NB4 (cell line): ENCODE results near the gene NPFF.

Experiments used
- DNase-seq: peaks from one replicate; pipeline ENCODE4 v3.0.0; 2010; ENCODE audit warnings: low read depth
- H3K4me3 ChIP-seq: one replicate; pipeline ENCODE4 v1.5.1; 2011; ENCODE audit warnings: mild to moderate bottlenecking, low read depth, low read length, moderate library complexity
- MYC ChIP-seq: IDR thresholded peaks from 2 replicates; pipeline ENCODE4 v1.6.1; 2011; ENCODE audit warnings: low read depth, low read length
- POLR2A ChIP-seq: IDR thresholded peaks from 2 replicates; pipeline ENCODE4 v1.6.1; 2011; ENCODE audit warnings: mild to moderate bottlenecking; ENCODE audit not compliant: insufficient read length; ENCODE audit errors: extremely low read depth
- TF ChIP-seq, protein P1 (sequence below): IDR thresholded peaks from one replicate; pipeline ENCODE4 v1.5.1; 2012; ENCODE audit warnings: low read depth, low read length
- TF ChIP-seq, protein P2 (sequence below): IDR thresholded peaks from 2 replicates; pipeline ENCODE4 v1.6.1; 2011; ENCODE audit warnings: low read depth, low read length

NPFF gene

DNA sequence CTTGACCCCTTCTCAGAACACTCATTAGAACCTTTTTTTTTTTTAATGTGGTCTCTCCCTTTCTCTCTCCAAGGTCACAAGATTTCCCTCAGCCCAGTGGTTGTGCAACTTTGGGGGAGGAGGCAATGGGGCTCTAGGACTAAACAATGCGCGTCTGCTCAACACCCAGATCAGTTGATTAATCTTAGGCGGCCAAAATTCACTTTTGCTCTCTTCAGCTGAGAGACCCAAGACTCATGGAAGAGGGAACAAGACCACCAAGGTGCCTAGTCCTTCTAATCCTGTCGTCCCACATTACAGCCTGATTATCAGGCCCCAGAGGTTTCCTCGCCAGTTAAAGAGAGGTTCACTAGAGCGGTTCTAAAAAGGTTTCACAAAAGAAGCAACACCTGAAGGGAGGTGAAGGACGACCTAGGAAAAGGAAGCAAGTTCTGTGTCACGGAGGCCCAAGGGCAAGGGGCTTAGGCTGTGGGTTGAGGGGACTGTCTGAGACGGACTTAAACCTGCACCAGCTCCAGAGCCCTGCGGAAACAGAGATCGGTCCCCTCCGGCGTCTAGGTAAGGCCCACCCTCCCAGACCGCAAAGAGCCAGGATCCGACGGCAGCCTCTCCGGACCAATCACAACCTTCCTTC is 7.0 kb downstream of the NPFF start:
- DNase-seq = peak; percentile 86

DNA sequence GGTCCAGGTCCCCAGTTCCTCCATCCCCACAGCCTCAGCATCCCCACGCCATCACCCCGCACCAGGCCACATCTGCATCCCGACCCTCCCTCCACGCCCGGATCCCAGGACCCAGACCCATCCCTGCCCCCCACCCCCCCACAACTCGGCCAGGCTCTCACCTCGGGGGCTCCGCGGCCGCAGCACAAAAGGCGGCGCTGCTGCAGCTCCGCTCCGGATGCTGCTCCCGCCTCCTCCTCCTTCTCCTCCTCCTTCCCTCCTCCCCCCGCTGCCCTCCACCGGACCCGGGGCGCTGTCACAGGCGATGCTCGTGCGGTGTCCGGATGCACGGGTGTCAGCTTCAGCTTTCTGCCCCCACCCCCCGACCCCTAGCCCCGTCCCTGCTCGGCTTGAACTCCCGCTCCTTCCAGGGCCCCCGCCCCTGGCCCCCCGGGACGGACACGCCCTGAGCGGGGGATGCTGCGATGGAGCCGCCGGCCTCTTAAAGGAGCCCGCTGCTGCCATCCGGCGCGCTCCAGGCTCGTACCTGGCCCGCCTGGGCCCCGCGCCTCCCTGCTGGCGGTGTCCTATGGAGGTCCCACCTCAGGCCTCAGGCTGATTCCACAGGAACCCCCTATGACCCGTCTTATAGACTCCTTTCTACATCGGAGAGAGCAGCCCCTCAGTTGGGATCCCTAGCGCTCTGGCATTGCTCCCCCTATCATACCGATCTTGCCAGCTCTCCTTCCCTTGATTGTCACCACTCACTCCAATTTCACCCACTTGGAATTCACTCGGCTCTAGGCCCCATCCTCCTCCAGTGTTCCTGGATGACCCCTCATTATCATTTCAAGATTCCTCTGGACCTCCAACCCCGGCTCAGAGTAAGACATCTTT is 7.8 kb downstream of the NPFF start, which contains the start of gene MAP3K12:
TSS of gene MAP3K12 (minus strand) at position 193 of the 876 bp plus-strand sequence. CDS start 12,067 bp downstream, outside the sequence.
- peak; percentile 66 for DNase-seq
- H3K4me3 ChIP-seq = peak within 1 kb of the TSS; percentile 80
- TF ChIP-seq POLR2A (no peak), MYC (no peak)
- TF ChIP-seq, protein P1, sequence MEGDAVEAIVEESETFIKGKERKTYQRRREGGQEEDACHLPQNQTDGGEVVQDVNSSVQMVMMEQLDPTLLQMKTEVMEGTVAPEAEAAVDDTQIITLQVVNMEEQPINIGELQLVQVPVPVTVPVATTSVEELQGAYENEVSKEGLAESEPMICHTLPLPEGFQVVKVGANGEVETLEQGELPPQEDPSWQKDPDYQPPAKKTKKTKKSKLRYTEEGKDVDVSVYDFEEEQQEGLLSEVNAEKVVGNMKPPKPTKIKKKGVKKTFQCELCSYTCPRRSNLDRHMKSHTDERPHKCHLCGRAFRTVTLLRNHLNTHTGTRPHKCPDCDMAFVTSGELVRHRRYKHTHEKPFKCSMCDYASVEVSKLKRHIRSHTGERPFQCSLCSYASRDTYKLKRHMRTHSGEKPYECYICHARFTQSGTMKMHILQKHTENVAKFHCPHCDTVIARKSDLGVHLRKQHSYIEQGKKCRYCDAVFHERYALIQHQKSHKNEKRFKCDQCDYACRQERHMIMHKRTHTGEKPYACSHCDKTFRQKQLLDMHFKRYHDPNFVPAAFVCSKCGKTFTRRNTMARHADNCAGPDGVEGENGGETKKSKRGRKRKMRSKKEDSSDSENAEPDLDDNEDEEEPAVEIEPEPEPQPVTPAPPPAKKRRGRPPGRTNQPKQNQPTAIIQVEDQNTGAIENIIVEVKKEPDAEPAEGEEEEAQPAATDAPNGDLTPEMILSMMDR = peak; percentile 1

More for the DNA sequence above, 7.0 kb downstream of the NPFF start:
- TF ChIP-seq, protein P1 = no peak
- peak; percentile 66 for TF ChIP-seq POLR2A
- H3K4me3 ChIP-seq = peak overlapping the region; percentile 80

DNA sequence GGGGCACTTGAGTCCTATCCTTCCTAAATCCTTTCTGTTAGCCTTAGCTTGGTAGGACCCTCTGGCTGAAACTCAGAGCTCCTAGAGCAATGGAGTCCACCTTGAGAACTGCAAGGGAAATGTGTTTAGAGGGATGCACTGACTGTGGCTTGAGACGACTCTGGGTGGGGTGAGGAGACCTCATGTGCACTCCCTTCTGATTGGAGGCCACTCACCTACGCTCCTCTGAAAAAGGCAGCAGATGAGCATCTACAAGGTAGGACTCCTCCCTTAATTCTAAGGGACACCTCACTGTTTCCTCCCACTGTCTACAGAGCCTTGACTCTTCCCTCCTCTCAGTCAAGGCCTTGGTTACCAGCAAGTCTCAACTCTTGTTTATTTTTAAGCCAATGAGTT is 9.1 kb downstream of the NPFF start:
- no peak for TF ChIP-seq POLR2A
- TF ChIP-seq, protein P1 = no peak
- TF ChIP-seq MYC = no peak
- TF ChIP-seq, protein P2, sequence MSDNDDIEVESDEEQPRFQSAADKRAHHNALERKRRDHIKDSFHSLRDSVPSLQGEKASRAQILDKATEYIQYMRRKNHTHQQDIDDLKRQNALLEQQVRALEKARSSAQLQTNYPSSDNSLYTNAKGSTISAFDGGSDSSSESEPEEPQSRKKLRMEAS = no peak
- DNase-seq = no peak
- no peak overlapping the region for H3K4me3 ChIP-seq

DNA sequence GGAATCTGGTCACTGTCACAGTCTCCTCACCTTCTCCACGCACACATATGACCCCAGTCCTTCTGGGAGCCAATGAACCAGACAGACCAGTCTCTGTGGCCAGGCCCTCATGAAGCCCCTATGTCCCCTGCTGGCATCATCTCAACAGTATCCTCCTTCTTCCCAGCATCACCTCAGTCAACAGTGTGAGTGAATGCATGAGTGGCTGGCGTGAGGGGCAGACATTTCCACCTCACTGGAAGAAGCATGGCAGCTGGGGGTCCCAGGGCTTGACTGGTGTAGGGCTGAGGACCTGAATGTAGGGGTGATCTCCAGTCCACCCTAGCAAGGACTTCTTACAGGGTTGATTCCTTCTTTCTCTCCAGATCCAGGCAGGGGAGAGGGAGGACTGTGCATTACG is 9.8 kb downstream of the NPFF start:
- DNase-seq = no peak
- TF ChIP-seq POLR2A = no peak
- TF ChIP-seq, protein P1 = no peak
- TF ChIP-seq, protein P2 = no peak
- TF ChIP-seq MYC = no peak
- no peak overlapping the region for H3K4me3 ChIP-seq

DNA sequence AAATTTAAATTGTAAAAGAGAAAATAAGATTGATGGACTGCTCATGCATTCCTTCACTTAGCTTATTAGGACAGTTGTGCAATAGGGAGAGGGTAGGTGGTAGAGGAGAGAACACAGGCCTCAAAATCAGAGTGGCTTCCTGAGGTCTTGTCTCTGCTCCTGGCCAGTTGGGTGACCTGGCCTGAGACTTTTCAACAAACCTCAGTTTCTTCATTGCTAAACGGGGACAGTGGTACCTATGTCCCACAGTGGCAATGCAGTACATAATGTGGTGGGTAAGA is 10.6 kb downstream of the NPFF start:
- no peak overlapping the region for H3K4me3 ChIP-seq
- TF ChIP-seq, protein P1 = no peak
- TF ChIP-seq, protein P2 = no peak
- no peak for TF ChIP-seq POLR2A
- TF ChIP-seq MYC = no peak

More for the DNA sequence above, 10.6 kb downstream of the NPFF start:
- no peak for DNase-seq
